ENCODE results near the gene ITLN1.
A peak's percentile ranks its signal among the peaks of the same experiment; 100 is the strongest.

Gene ITLN1

DNA sequence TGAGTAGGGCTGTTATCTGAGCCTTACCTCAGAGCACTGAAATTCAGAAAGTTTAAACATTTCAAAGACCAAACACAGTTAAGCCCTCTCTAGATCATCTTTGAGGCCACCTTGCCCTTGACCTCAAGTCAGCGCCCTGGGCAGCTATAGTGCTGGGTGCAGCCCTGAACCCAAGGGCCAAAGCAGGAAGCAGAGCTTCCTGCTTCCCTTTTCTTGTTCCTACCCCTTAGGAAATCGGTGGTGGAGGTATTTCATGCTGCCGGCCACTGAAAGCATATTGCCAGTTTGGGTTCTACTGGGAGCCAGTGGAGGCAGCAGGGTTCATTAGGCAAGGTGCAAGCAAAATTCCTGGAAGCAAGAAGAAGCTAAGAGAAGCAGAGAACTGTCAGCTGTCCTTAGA is 48.4 kb downstream of the ITLN1 start:
- TF ChIP-seq, protein P1, sequence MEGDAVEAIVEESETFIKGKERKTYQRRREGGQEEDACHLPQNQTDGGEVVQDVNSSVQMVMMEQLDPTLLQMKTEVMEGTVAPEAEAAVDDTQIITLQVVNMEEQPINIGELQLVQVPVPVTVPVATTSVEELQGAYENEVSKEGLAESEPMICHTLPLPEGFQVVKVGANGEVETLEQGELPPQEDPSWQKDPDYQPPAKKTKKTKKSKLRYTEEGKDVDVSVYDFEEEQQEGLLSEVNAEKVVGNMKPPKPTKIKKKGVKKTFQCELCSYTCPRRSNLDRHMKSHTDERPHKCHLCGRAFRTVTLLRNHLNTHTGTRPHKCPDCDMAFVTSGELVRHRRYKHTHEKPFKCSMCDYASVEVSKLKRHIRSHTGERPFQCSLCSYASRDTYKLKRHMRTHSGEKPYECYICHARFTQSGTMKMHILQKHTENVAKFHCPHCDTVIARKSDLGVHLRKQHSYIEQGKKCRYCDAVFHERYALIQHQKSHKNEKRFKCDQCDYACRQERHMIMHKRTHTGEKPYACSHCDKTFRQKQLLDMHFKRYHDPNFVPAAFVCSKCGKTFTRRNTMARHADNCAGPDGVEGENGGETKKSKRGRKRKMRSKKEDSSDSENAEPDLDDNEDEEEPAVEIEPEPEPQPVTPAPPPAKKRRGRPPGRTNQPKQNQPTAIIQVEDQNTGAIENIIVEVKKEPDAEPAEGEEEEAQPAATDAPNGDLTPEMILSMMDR (conservative IDR thresholded peaks at IDR 0.05): no peak
- no peak overlapping the region for H3K27ac ChIP-seq

DNA sequence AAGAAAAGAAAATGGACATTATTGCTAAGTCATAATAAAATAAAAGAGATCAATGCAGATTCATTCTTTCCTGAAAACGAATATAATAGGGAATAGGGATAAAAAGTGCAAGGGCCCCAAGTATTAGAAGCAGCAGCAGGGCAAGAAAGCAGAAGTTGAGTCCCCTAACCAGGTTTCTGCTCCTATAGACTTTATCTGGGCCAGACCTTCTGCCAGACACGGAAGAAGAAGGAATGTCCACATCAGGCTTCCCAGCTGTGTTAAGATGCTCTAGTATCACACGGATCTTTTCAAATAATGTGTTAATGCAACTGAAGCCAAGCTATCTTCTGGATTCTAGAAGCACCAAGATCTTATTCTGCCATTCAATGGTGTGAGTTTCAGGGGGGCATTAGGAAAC is 49.2 kb downstream of the ITLN1 start:
- TF ChIP-seq, protein P1 (conservative IDR thresholded peaks at IDR 0.05): no peak
- H3K27ac ChIP-seq: no peak overlapping the region

DNA sequence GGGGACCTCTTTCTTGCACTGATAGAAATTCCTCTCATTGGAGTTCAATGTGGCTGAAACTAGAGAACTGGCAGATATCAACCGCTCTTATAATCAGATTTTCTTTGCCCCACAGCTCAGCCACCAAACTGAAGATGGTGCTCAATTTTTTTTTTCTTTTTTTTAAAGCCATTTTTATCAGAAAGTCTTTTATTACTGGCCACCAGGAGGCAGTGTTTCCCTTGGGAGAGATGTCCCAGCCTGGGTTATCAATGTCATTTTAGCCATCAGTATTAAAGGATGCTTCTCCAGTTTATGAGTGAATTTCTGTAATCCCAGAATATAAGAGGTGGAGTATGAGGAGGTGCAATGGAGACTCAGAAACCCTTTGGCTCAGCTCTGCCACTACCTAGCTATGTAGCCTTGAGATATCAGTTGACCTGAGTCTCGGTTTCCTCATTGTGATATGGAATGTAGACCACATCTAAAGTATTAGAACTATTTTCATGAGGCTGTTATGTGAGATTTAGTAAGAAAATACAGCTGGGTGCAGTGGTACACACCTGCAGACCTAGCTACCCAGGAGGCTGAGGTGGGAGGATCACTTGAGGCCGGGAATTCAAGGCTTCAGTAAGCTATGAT is 49.9 kb downstream of the ITLN1 start:
- TF ChIP-seq, protein P1 (conservative IDR thresholded peaks at IDR 0.05): peak; percentile 82
- H3K27ac ChIP-seq: no peak overlapping the region

DNA sequence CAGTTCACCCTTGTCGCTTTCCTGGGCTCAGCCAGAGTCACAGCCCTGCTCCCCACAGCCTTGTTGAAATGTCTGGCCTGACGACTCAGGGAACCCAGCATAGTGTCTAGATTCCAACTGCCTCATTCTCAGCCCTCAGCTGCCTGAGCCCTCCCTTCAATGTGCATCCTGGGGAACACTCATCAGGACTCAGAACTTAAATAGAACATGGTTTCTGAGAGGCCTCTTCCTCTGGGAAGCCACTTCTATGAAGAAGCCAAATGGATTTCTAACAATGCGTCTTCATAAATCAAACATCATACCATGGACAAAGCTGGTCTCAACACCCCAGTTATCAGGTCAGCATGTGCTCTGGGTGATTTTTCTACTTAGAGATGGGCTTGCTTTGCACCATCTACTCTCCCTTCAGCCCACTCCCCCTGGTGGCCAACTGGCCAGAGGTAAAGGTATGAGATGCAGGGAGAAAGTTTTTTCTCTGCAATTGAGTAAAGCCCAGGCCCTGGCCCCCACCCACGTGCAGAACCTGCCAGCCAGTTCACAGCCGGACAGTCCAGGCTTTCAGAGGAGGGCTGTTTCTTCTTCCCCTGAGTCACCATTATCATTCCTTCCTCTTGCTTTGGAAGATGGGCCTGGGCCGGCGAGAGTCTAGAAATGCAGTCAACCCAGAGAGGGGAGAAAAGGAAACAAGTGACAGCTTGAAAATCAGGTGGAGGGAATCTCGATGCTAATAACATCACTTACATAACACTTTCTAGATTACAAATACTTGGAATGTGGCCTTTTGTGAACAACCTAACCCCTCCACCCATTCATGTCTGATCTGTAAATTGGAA is 54.4 kb downstream of the ITLN1 start:
- no peak overlapping the region for H3K27ac ChIP-seq
- TF ChIP-seq, protein P1 (conservative IDR thresholded peaks at IDR 0.05): peak; percentile 88

DNA sequence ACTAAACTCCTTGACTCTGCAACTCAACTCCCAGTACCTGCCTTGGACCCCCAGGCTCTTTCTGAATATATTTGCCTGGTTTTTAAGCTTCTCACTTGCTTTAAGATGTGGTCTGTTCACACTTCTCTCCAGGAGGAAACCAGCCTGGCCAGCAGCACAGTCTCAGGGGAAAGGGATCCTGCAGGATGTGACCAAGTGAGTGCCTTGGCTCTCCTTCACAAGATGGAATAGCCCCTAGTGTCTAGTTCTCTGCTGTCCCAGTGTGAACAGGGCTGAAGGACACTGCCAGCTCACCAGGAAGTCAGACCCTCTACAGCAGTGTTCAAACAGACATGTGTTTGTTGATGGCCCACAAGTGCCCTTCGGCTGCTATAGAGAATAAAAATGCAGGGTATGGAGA is 55.2 kb downstream of the ITLN1 start:
- H3K27ac ChIP-seq: no peak overlapping the region
- TF ChIP-seq, protein P1 (conservative IDR thresholded peaks at IDR 0.05): no peak

DNA sequence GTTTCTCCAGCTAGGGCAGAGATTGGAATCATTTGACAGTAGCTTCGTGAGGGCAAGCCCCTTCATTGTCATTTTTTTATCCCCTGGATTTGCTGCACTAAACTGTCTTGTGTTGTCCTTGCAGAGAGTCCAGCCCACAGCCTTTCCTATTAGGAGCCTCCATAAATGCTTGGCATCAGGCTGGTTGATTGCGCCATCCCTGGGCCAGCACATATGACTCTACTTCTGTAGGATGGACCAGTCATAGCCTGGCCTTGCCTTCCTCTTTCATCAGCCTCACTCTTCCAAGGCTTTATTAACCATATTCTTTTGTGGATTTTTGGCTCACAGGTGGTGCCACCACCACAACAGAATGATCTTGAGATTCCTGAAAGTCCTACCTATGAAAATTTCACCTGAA is 57.6 kb downstream of the ITLN1 start:
- TF ChIP-seq, protein P1 (conservative IDR thresholded peaks at IDR 0.05): no peak
- H3K27ac ChIP-seq: no peak overlapping the region

DNA sequence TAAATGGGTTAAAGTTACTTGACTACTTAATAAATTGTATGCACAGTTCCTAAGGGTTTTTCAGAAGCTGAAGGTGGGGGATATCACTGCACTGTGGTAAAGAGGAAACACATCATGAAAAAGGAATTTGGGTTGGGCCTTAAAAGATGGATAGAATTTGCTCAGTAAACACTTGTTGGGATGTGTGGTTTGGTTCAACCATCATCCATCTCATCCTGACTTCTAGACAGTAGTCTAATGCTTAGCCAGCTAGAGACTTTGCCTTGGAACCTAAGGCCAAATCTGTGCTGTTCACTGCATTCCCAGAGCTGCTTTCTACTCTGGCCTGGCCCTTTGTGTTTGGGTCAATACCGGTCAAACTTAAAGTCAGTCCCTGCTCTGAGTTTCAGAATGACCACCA is 58.4 kb downstream of the ITLN1 start:
- TF ChIP-seq, protein P1 (conservative IDR thresholded peaks at IDR 0.05): no peak
- H3K27ac ChIP-seq: no peak overlapping the region

Data from VCaP (cell line).